ENCODE measurements around the gene PTPRC.

PTPRC gene

DNA sequence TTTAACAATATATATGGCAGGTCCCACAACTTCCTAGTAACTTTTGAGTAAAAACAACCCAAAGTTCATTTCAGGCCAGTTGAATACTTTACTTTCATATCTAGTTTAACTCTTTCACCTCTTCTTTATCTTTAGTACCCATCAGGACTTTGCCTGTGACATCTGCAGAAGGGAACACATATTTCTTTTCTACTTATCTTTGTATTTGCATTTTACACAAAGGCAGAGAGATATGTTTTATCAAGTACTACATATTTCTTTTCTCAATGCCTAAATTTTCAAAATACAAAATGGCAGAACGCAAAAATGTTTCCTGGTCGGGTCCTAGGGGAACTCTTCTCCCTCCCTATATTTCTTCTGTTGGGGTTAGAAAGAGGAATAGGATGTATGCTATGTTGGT lies 6.8 kb upstream of the PTPRC start:
- ChIA-PET POLR2A (no interaction called here), CTCF (no interaction called here)
- no peak for DNase-seq (ENCODE audit: extremely low spot score)
- no peak for TF ChIP-seq CTBP1 (IDR thresholded peaks at IDR 0.05; ENCODE audit: borderline replicate concordance)
- TF ChIP-seq FOXK2 (IDR thresholded peaks at IDR 0.05): no peak
- no peak for TF ChIP-seq HDGF (IDR thresholded peaks at IDR 0.05; ENCODE audit: borderline replicate concordance)
- no peak for TF ChIP-seq SUZ12 (IDR thresholded peaks at IDR 0.05)
- no peak for TF ChIP-seq TARDBP (IDR thresholded peaks at IDR 0.05)
- TF ChIP-seq PKNOX1 (IDR thresholded peaks at IDR 0.05): no peak
- TF ChIP-seq BHLHE40 (IDR thresholded peaks at IDR 0.05; ENCODE audit: borderline replicate concordance): no peak
- TF ChIP-seq ARNT (IDR thresholded peaks at IDR 0.05): no peak

- ChIA-PET POLR2A (no interaction called here), CTCF (no interaction called here)
- no peak for DNase-seq (ENCODE audit: extremely low spot score)
- TF ChIP-seq ELF4 (IDR thresholded peaks at IDR 0.05) (no peak), CTBP1 (IDR thresholded peaks at IDR 0.05; ENCODE audit: borderline replicate concordance) (no peak), NFRKB (IDR thresholded peaks at IDR 0.05) (no peak), HDGF (IDR thresholded peaks at IDR 0.05; ENCODE audit: borderline replicate concordance) (no peak)
These were observed 5.1 kb upstream of the PTPRC start for GRCh38 chr1:198633675-198634121.

DNA sequence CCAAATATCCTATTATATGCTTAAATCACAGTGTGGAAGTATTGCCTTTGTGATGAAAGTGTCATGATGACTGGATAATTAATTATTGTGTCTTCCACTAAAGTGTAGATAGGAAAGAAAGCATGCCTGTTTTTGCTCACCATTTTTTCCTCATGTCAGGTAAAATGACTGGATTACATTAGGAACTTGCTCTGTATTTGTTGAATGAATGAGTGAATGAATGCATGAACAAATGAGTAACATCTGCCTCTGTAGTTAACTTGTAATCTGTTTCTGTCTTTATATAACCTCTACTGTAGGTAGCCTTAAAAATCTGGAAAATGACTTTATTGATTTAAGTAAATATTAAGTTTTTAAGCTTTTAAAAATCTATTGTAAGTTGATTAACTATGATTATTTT lies 2.9 kb upstream of the PTPRC start:
- TF ChIP-seq BHLHE40 (IDR thresholded peaks at IDR 0.05; ENCODE audit: borderline replicate concordance): no peak
- TF ChIP-seq PKNOX1 (IDR thresholded peaks at IDR 0.05): no peak
- no peak for TF ChIP-seq TARDBP (IDR thresholded peaks at IDR 0.05)
- no peak for TF ChIP-seq SUZ12 (IDR thresholded peaks at IDR 0.05)
- no peak for TF ChIP-seq HDGF (IDR thresholded peaks at IDR 0.05; ENCODE audit: borderline replicate concordance)
- TF ChIP-seq ARNT (IDR thresholded peaks at IDR 0.05): no peak
- TF ChIP-seq LEF1 (IDR thresholded peaks at IDR 0.05; ENCODE audit: borderline replicate concordance): no peak
- TF ChIP-seq ELF4 (IDR thresholded peaks at IDR 0.05): no peak
- no peak for TF ChIP-seq FOXM1 (IDR thresholded peaks at IDR 0.05; ENCODE audit: borderline replicate concordance)
- TF ChIP-seq NFRKB (IDR thresholded peaks at IDR 0.05): no peak
- TF ChIP-seq FOXA1 (IDR thresholded peaks at IDR 0.05): no peak
- no peak for TF ChIP-seq SP1 (IDR thresholded peaks at IDR 0.05)
- TF ChIP-seq FOXK2 (IDR thresholded peaks at IDR 0.05): no peak
- no peak for TF ChIP-seq CTBP1 (IDR thresholded peaks at IDR 0.05; ENCODE audit: borderline replicate concordance)
- no peak for TF ChIP-seq L3MBTL2 (conservative IDR thresholded peaks at IDR 0.05)
- TF ChIP-seq ZNF384 (IDR thresholded peaks at IDR 0.05): no peak
- CTCF ChIA-PET: no interaction called here
- POLR2A ChIA-PET: no interaction called here
- no peak for DNase-seq (ENCODE audit: extremely low spot score)

DNA sequence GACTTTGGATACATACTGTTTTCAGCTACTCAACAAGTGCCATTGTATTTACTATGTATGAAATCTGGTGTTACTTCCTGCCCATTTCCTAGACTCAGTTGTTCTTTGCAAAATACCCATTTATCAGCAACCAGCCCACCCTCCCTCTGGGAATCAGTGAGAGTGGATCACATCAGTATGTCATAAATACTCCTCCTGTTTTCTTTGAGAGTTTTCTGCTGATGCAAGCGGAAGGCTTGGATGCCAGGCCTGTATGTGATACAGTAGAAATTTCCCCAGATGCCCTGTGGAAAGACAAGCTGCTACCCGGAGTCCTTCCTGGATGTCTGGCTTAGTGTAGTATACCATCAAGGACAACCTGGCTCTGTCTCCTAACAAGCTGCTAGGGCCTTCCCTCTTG lies 2.4 kb upstream of the PTPRC start:
- no peak for DNase-seq (ENCODE audit: extremely low spot score)
- TF ChIP-seq ARNT (IDR thresholded peaks at IDR 0.05): no peak
- no peak for TF ChIP-seq L3MBTL2 (conservative IDR thresholded peaks at IDR 0.05)
- no peak for TF ChIP-seq TARDBP (IDR thresholded peaks at IDR 0.05)
- no peak for TF ChIP-seq PKNOX1 (IDR thresholded peaks at IDR 0.05)
- TF ChIP-seq SUZ12 (IDR thresholded peaks at IDR 0.05): no peak
- TF ChIP-seq FOXA1 (IDR thresholded peaks at IDR 0.05): no peak
- TF ChIP-seq LEF1 (IDR thresholded peaks at IDR 0.05; ENCODE audit: borderline replicate concordance): no peak
- TF ChIP-seq NFRKB (IDR thresholded peaks at IDR 0.05): no peak
- no peak for TF ChIP-seq HDGF (IDR thresholded peaks at IDR 0.05; ENCODE audit: borderline replicate concordance)
- no peak for TF ChIP-seq SP1 (IDR thresholded peaks at IDR 0.05)
- no peak for TF ChIP-seq ZNF384 (IDR thresholded peaks at IDR 0.05)
- no peak for TF ChIP-seq ELF4 (IDR thresholded peaks at IDR 0.05)
- TF ChIP-seq FOXK2 (IDR thresholded peaks at IDR 0.05): no peak
- TF ChIP-seq CTBP1 (IDR thresholded peaks at IDR 0.05; ENCODE audit: borderline replicate concordance): no peak
- TF ChIP-seq FOXM1 (IDR thresholded peaks at IDR 0.05; ENCODE audit: borderline replicate concordance): no peak
- no peak for TF ChIP-seq BHLHE40 (IDR thresholded peaks at IDR 0.05; ENCODE audit: borderline replicate concordance)
- CTCF ChIA-PET: no interaction called here
- POLR2A ChIA-PET: no interaction called here

DNA sequence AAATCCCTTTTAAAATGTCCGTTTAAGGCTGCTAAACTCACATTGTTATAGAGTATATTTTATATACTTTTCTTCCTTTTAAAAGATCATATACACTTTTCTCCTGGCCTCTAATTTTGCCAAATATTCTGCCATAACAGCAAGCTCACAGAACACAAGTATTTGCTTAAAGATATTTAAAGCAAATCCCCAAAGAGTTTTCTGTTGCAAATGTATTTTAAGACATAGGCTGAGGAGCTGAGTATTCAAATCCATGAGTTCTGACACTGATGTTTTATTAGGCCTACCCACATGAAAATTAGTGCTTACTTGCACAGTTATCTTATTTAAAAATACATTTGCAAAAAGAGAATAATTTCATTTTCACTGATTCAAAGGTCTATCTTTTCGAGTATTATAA lies 1.7 kb upstream of the PTPRC start:
- TF ChIP-seq SP1 (IDR thresholded peaks at IDR 0.05) (no peak), TARDBP (IDR thresholded peaks at IDR 0.05) (no peak), LEF1 (IDR thresholded peaks at IDR 0.05; ENCODE audit: borderline replicate concordance) (no peak), HDGF (IDR thresholded peaks at IDR 0.05; ENCODE audit: borderline replicate concordance) (no peak), FOXA1 (IDR thresholded peaks at IDR 0.05) (no peak), ARNT (IDR thresholded peaks at IDR 0.05) (no peak), NFRKB (IDR thresholded peaks at IDR 0.05) (no peak), PKNOX1 (IDR thresholded peaks at IDR 0.05) (no peak), ELF4 (IDR thresholded peaks at IDR 0.05) (no peak), CTBP1 (IDR thresholded peaks at IDR 0.05; ENCODE audit: borderline replicate concordance) (no peak), L3MBTL2 (conservative IDR thresholded peaks at IDR 0.05) (no peak), FOXM1 (IDR thresholded peaks at IDR 0.05; ENCODE audit: borderline replicate concordance) (no peak)
- CTCF ChIA-PET: no interaction called here
- DNase-seq (ENCODE audit: extremely low spot score): no peak
- POLR2A ChIA-PET: no interaction called here

GRCh38 chr1:198637916-198638437 lies 863 bp upstream of the PTPRC start:
- no peak for DNase-seq (ENCODE audit: extremely low spot score)
- CTCF ChIA-PET: no interaction called here
- TF ChIP-seq PKNOX1 (IDR thresholded peaks at IDR 0.05) (no peak), SUZ12 (IDR thresholded peaks at IDR 0.05) (no peak), ARNT (IDR thresholded peaks at IDR 0.05) (no peak), TARDBP (IDR thresholded peaks at IDR 0.05) (no peak), CTBP1 (IDR thresholded peaks at IDR 0.05; ENCODE audit: borderline replicate concordance) (no peak), ELF4 (IDR thresholded peaks at IDR 0.05) (no peak), HDGF (IDR thresholded peaks at IDR 0.05; ENCODE audit: borderline replicate concordance) (no peak), BHLHE40 (IDR thresholded peaks at IDR 0.05; ENCODE audit: borderline replicate concordance) (no peak), LEF1 (IDR thresholded peaks at IDR 0.05; ENCODE audit: borderline replicate concordance) (no peak), FOXK2 (IDR thresholded peaks at IDR 0.05) (no peak), FOXA1 (IDR thresholded peaks at IDR 0.05) (no peak), SP1 (IDR thresholded peaks at IDR 0.05) (no peak), ZNF384 (IDR thresholded peaks at IDR 0.05) (no peak), L3MBTL2 (conservative IDR thresholded peaks at IDR 0.05) (no peak), FOXM1 (IDR thresholded peaks at IDR 0.05; ENCODE audit: borderline replicate concordance) (no peak), NFRKB (IDR thresholded peaks at IDR 0.05) (no peak)
- POLR2A ChIA-PET: no interaction called here

Data from HEK293T (cell line).